GM23338 (cell line): ENCODE measurements around the gene CERS2. TPM values are rescaled to one million over a fixed set of nuclear protein-coding genes. Genes with fewer than 3 reads are reported as not detected.

ENCODE experiments used
- ATAC-seq: fragments of 200-7000 bp; cut with Tn5 transposase; 3 replicates; pipeline ENCODE4 v1.9.1; 2020
- DNase-seq: peaks from one replicate; pipeline ENCODE4 v3.0.0-alpha.2; 2015; ENCODE audit warnings: low spot score
- H2AFZ ChIP-seq: fragments of 200-600 bp; sonication (generic); 2 replicates; pipeline ENCODE4 v1.8.0; 2016; ENCODE audit warnings: antibody characterized with exemption, mild to moderate bottlenecking, moderate library complexity
- H3F3A ChIP-seq: fragments of 200-600 bp; sonication (generic); replicated peaks from 2 replicates; pipeline ENCODE4 v1.8.0; 2017; ENCODE audit warnings: antibody characterized with exemption, mixed run types, low read depth
- H3K27ac ChIP-seq: fragments of 200-600 bp; sonication (generic); 2 replicates; pipeline ENCODE4 v1.6.1; 2016; ENCODE audit warnings: low read depth
- H3K27me3 ChIP-seq: fragments of 200-600 bp; sonication (generic); 2 replicates; pipeline ENCODE4 v1.8.0; 2016; ENCODE audit warnings: mild to moderate bottlenecking, mixed run types, moderate library complexity; ENCODE audit not compliant: insufficient read depth
- H3K36me3 ChIP-seq: fragments of 200-600 bp; sonication (generic); 2 replicates; pipeline ENCODE4 v1.8.0; 2016; ENCODE audit warnings: mild to moderate bottlenecking; ENCODE audit not compliant: insufficient read depth
- H3K4me1 ChIP-seq: fragments of 200-600 bp; sonication (generic); 2 replicates; pipeline ENCODE4 v1.8.0; 2016; ENCODE audit warnings: mild to moderate bottlenecking, moderate library complexity; ENCODE audit not compliant: insufficient read depth
- H3K4me2 ChIP-seq: fragments of 200-600 bp; sonication (generic); 2 replicates; pipeline ENCODE4 v1.7.1; 2017; ENCODE audit warnings: mixed run types
- H3K4me3 ChIP-seq: fragments of 200-600 bp; sonication (generic); 2 replicates; pipeline ENCODE4 v1.6.1; 2016; ENCODE audit warnings: mixed run types
- H3K79me2 ChIP-seq: fragments of 200-600 bp; sonication (generic); replicated peaks from 2 replicates; pipeline ENCODE4 v1.8.0; 2017; ENCODE audit warnings: mild to moderate bottlenecking; ENCODE audit not compliant: insufficient read depth
- H3K9me2 ChIP-seq: fragments of 200-600 bp; sonication (generic); 2 replicates; pipeline ENCODE4 v1.8.0; 2017; ENCODE audit not compliant: insufficient read depth
- H4K20me1 ChIP-seq: fragments of 200-600 bp; sonication (generic); replicated peaks from 2 replicates; pipeline ENCODE4 v1.8.0; 2017; ENCODE audit warnings: mild to moderate bottlenecking; ENCODE audit not compliant: insufficient read depth
- H3K27ac Mint-ChIP-seq: 2 replicates; pipeline ENCODE4 v1.8.0; 2020; ENCODE audit warnings: inconsistent platforms, mild to moderate bottlenecking, moderate library complexity, mixed read lengths
- H3K27me3 Mint-ChIP-seq: 3 replicates; pipeline ENCODE4 v1.8.0; 2022; ENCODE audit warnings: low read depth, mild to moderate bottlenecking, moderate library complexity, mixed read lengths, inconsistent platforms; ENCODE audit not compliant: insufficient read depth, poor library complexity
- H3K36me3 Mint-ChIP-seq: 3 replicates; pipeline ENCODE4 v1.8.0; 2021; ENCODE audit warnings: low read depth, mild to moderate bottlenecking, inconsistent platforms, moderate library complexity, mixed read lengths
- H3K4me1 Mint-ChIP-seq: 3 replicates; pipeline ENCODE4 v1.8.0; 2020; ENCODE audit warnings: mild to moderate bottlenecking, inconsistent platforms, mixed read lengths
- H3K4me3 Mint-ChIP-seq: 3 replicates; pipeline ENCODE4 v1.8.0; 2021; ENCODE audit warnings: moderate library complexity, mild to moderate bottlenecking, inconsistent platforms, mixed read lengths
- H3K9me3 Mint-ChIP-seq: 3 replicates; pipeline ENCODE4 v1.8.0; 2020; ENCODE audit warnings: moderate library complexity, mild to moderate bottlenecking, inconsistent platforms, mixed read lengths
- CREB1 ChIP-seq: fragments of 250-450 bp; sonication (Bioruptor Pico); IDR thresholded peaks from 2 replicates; pipeline ENCODE4 v1.5.0; 2020; ENCODE audit warnings: low read depth, mild to moderate bottlenecking, moderate library complexity
- CTCF ChIP-seq, 2 experiments: fragments of 200-600 bp in 1 of 2; sonication (generic) in 1 of 2; conservative IDR thresholded peaks; 2 replicates each; pipeline versions ENCODE4 v1.5.1 to v1.6.1; 2016 to 2017; ENCODE audit warnings: antibody characterized with exemption in 2 of 2, low read depth in 2 of 2, mild to moderate bottlenecking in 2 of 2, moderate library complexity in 1 of 2
- ETS1 ChIP-seq: IDR thresholded peaks from 2 replicates; pipeline ENCODE4 v1.6.1; 2016; ENCODE audit warnings: antibody characterized with exemption
- EZH2 ChIP-seq: fragments of 200-600 bp; sonication (generic); IDR thresholded peaks from one replicate; pipeline ENCODE4 v1.8.0; 2017; ENCODE audit warnings: antibody characterized with exemption, mild to moderate bottlenecking, low read depth; ENCODE audit not compliant: unreplicated experiment
- EZH2phosphoT487 ChIP-seq: fragments of 200-600 bp; sonication (generic); IDR thresholded peaks from one replicate; pipeline ENCODE4 v1.8.1; 2018; ENCODE audit warnings: antibody characterized with exemption; ENCODE audit not compliant: unreplicated experiment
- JUNB ChIP-seq: IDR thresholded peaks from one replicate; pipeline ENCODE4 v1.6.1; 2016; ENCODE audit warnings: antibody characterized with exemption; ENCODE audit not compliant: unreplicated experiment
- NANOG ChIP-seq: IDR thresholded peaks from 2 replicates; pipeline ENCODE4 v1.6.1; 2016; ENCODE audit warnings: antibody characterized with exemption, borderline replicate concordance
- POLR2AphosphoS5 ChIP-seq: IDR thresholded peaks from 2 replicates; pipeline ENCODE4 v1.6.1; 2016; ENCODE audit warnings: antibody characterized with exemption, low read depth
- REST ChIP-seq: IDR thresholded peaks from one replicate; pipeline ENCODE4 v1.6.1; 2018; ENCODE audit warnings: antibody characterized with exemption; ENCODE audit not compliant: unreplicated experiment
- STAT1 ChIP-seq: IDR thresholded peaks from one replicate; pipeline ENCODE4 v1.6.1; 2016; ENCODE audit warnings: antibody characterized with exemption; ENCODE audit not compliant: unreplicated experiment
- ZNF114 ChIP-seq: fragments of 250-450 bp; sonication (Bioruptor Pico); IDR thresholded peaks from 2 replicates; pipeline ENCODE4 v1.5.0; 2020; ENCODE audit warnings: mild to moderate bottlenecking, moderate library complexity
- ZNF331 ChIP-seq: fragments of 250-450 bp; sonication (Bioruptor Pico); IDR thresholded peaks from 2 replicates; pipeline ENCODE4 v1.5.0; 2020; ENCODE audit warnings: low read depth, mild to moderate bottlenecking, moderate library complexity
- ZNF462 ChIP-seq: fragments of 250-450 bp; sonication (Bioruptor Pico); IDR thresholded peaks from 2 replicates; pipeline ENCODE4 v1.5.0; 2020; ENCODE audit warnings: mild to moderate bottlenecking, moderate library complexity
- polyA plus RNA-seq: library from polyadenylated mRNA; unstranded; fragments of >200 nt; fragmentation: Nextera tagmentation; extraction: Ambion mirVana; gene quantifications from 2 replicates; pipeline ENCODE4 v1.2.1, GENCODE V29; 2016
- total RNA-seq: library from RNA; depleted of rRNA; stranded (reverse); fragments of >200 nt; shearing (Covaris generic); gene quantifications from 2 replicates; pipeline ENCODE4 v1.2.3, GENCODE V29; 2014

CERS2 gene
- total and polyA plus RNA-seq, 2 experiments from 2014 or later: 83.3 to 120 TPM

DNA sequence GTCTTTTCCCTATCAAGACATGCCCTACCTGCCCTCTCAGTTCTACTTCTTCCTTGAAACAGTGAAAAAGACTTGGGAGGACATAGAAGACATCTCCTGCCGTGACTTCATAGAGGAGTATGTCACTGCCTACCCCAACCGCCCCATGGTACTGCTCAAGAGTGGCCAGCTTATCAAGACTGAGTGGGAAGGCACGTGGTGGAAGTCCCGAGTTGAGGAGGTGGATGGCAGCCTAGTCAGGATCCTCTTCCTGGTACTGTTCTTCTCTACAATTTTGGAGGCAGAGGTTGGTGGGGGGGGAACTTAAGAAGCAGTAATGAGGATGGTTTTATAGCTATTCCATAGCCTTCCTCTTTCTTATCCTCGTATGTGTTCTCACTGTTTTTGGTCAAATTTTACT, 29.8 kb downstream of the CERS2 start:
- H3K36me3 Mint-ChIP-seq: peaks cover 85% of the 10 kb centered on the region
- Histone ChIP-seq H3K27me3 (no peaks in the 10 kb centered on the region), H3K36me3 (peaks cover 79% of the 10 kb centered on the region), H3K79me2 (no peaks in the 10 kb centered on the region), H3K4me2 (no peak overlapping the region), H3K4me3 (no peak overlapping the region), H3K9me2 (no peaks in the 10 kb centered on the region), H3K27ac (no peak overlapping the region), H2AFZ (no peak overlapping the region), H3F3A (peaks cover 2% of the 10 kb centered on the region), H3K4me1 (no peaks in the 10 kb centered on the region), H4K20me1 (no peaks in the 10 kb centered on the region; the same call in none of the 2 replicates)
- H3K27ac Mint-ChIP-seq: no peak overlapping the region
- no peaks in the 10 kb centered on the region for H3K9me3 Mint-ChIP-seq
- no peak overlapping the region; the same call in 2 of the 3 replicates for H3K4me3 Mint-ChIP-seq
- no peak for DNase-seq
- no peak for ATAC-seq
- no peaks in the 10 kb centered on the region for H3K4me1 Mint-ChIP-seq
- TF ChIP-seq CREB1 (CRISPR knock-in tag): no peak
- TF ChIP-seq JUNB: no peak
- TF ChIP-seq EZH2: no peak
- no peak for TF ChIP-seq REST
- TF ChIP-seq POLR2AphosphoS5: no peak
- TF ChIP-seq EZH2phosphoT487: no peak
- no peak for TF ChIP-seq ETS1
- no peak for TF ChIP-seq STAT1
- TF ChIP-seq NANOG: no peak
- no peak for TF ChIP-seq CTCF (conservative IDR thresholded peaks at IDR 0.05; ENCODE audit: low read depth in 2 of 2)
- TF ChIP-seq ZNF462: no peak
- no peak for TF ChIP-seq ZNF331 (CRISPR knock-in tag)
- TF ChIP-seq ZNF114 (CRISPR knock-in tag): no peak
- no peaks in the 10 kb centered on the region for H3K27me3 Mint-ChIP-seq
